Vagina (tissue), 2 donors: ENCODE results near the gene AATK. TPM values are rescaled to one million over a fixed set of nuclear protein-coding genes. Genes with fewer than 3 reads are reported as not detected.

Experiments used
- DNase-seq, 2 donors: peaks; one replicate each; pipeline ENCODE4 v3.0.0-alpha.2; 2017; ENCODE audit errors: extremely low spot score in 2 of 2
- H3K27ac ChIP-seq: fragments of 200-600 bp; sonication (generic); one replicate; pipeline ENCODE4 v1.5.1; 2019
- H3K27me3 ChIP-seq: fragments of 200-600 bp; sonication (generic); one replicate; pipeline ENCODE4 v1.5.1; 2019
- H3K36me3 ChIP-seq, 2 donors: fragments of 200-600 bp; sonication (generic); one replicate each; pipeline ENCODE4 v1.5.1; 2017 to 2019
- H3K4me1 ChIP-seq: fragments of 200-600 bp; sonication (generic); one replicate; pipeline ENCODE4 v1.5.1; 2019
- H3K4me3 ChIP-seq, 2 donors: fragments of 200-600 bp; sonication (generic); 1 replicate in 1 of 2; 2 replicates in 1 of 2; pipeline ENCODE4 v1.5.1; 2016 to 2019
- H3K9me3 ChIP-seq: fragments of 200-600 bp; sonication (generic); one replicate; pipeline ENCODE4 v1.5.1; 2019
- CTCF ChIP-seq, 3 experiments: fragments of 450-650 bp in 2 of 3; fragments of 200-600 bp in 1 of 3; sonication (generic) in 1 of 3; IDR thresholded peaks; one replicate each; pipeline ENCODE4 v1.5.1; 2017 to 2019; ENCODE audit warnings: antibody characterized with exemption in 3 of 3, mild to moderate bottlenecking in 2 of 3, moderate library complexity in 2 of 3
- POLR2A ChIP-seq, 2 donors: fragments of 450-650 bp; IDR thresholded peaks; one replicate each; pipeline ENCODE4 v1.6.1; 2017; ENCODE audit warnings: antibody characterized with exemption in 2 of 2, mild to moderate bottlenecking in 2 of 2, moderate library complexity in 2 of 2
- POLR2AphosphoS5 ChIP-seq, 2 donors: sonication (generic); formaldehyde crosslinking; IDR thresholded peaks; one replicate each; pipeline ENCODE4 v1.9.0; 2017; ENCODE audit warnings: antibody characterized with exemption in 2 of 2, mild to moderate bottlenecking in 2 of 2, low read depth in 1 of 2; ENCODE audit not compliant: insufficient read depth in 1 of 2
- intact Hi-C: fragments of 100-400 bp; cut with DNase I; formaldehyde crosslinking; loops from one replicate; pipeline ENCODE4 v1.15.1; 2023
- total RNA-seq: library from RNA; depleted of rRNA; stranded (reverse); fragments of >200 nt; gene quantifications from one replicate; pipeline ENCODE4 v1.2.3, GENCODE V29; 2016

Gene AATK
- total RNA-seq, 1 donor from 2014 or later, result 6.4 TPM

DNA sequence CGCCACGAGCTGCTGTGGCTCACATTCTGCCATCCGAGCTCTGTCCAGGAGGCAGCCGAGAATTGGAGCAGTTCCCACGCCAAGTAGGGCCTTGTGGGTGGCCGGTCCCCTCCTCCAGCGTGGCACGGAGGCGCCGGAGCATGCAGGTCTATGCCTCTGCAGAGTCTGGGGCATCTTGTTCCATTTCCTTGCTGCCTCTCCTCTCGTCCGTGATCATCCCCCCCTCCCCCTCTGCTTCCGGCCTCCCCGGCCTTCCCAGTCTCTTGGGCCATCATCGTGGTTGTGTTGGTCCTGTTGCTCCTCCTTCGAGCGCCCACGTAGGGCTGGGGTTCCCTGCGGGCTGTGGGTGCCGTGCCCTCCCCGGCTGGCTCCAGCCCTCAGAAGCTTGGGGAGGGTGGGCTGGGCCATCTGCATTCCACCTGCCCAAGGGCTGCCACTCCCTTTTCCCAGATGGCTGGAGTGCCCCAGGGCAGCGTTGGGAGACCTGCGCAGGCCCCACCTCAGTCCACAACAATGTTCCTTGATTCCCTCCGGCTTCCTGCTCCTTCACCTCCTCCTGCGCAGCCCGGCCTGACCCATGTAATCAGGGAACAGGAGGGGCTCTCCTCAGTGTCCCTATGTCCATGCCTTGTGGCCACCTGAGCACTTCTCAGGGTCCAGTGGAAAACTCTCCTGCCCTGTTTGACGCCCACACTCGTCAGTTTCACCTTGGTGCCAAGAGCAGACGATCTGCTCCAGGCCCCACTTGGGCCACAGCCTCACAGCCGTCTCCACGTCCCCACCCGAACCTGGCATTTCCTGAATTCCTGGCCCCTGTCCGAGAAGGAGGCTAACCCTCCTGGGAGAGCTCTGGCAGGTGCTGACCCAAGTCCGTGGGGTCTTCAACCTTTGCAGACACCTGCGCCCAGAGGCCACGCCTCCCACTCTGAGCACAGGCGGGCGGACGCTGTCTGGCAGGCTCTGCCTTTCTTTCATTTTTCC lies 94.0 kb downstream of the AATK start:
- Histone ChIP-seq H3K4me1 (peaks cover 30% of the 10 kb centered on the region), H3K27me3 (no peaks in the 10 kb centered on the region), H3K4me3 (no peak overlapping the region), H3K36me3 (no peaks in the 10 kb centered on the region), H3K27ac (no peak overlapping the region), H3K9me3 (no peaks in the 10 kb centered on the region)
- intact Hi-C loops, result no loop called here
- no peak for DNase-seq
- no peak for TF ChIP-seq POLR2AphosphoS5 (IDR thresholded peaks at IDR 0.05; ENCODE audit: insufficient read depth in 1 of 2, low read depth in 1 of 2)
- TF ChIP-seq CTCF (IDR thresholded peaks at IDR 0.05), result no peak
- no peak for TF ChIP-seq POLR2A (IDR thresholded peaks at IDR 0.05)

DNA sequence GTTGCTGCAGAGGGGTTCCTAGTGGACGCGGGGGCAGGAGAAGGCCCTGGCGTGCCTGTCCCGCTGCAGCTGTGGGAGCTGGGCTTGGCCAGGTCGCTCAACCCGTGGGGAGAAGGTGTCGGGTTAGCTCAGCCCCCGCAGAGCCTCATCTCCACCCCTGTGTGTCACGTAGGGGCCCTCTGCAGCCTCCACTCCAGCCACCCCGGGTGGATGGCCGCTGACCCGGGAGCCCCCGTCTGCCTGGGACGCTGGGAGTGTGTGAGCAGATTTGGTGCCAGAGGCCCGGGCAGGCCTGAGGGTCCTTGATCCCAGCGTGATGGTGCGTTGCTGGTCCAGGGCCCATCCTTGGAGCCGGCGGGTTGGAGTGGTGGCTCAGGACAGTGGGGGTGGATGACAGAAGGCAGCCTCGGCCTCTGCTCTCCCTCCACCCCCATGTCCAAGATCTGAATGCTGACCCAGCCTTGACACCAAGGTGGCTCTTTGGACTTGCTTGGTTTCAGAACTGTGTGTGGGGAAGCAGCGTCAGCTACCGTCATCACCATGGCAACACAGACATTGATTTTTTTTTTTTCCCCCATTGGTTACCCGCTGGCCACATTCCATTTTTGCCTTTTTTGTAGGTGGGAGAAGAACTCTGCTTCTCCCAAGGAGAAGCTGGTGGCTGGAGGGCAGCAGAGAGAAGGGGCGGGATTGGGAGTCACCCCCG lies 95.3 kb downstream of the AATK start:
- DNase-seq, result no peak
- Histone ChIP-seq H3K4me3 (no peak overlapping the region), H3K9me3 (no peaks in the 10 kb centered on the region), H3K27me3 (no peaks in the 10 kb centered on the region), H3K36me3 (no peaks in the 10 kb centered on the region), H3K27ac (no peak overlapping the region), H3K4me1 (peaks cover 40% of the 10 kb centered on the region)
- intact Hi-C loops, result no loop called here
- no peak for TF ChIP-seq POLR2A (IDR thresholded peaks at IDR 0.05)
- TF ChIP-seq CTCF (IDR thresholded peaks at IDR 0.05), result no peak
- no peak for TF ChIP-seq POLR2AphosphoS5 (IDR thresholded peaks at IDR 0.05; ENCODE audit: insufficient read depth in 1 of 2, low read depth in 1 of 2)

- TF ChIP-seq POLR2A (IDR thresholded peaks at IDR 0.05) (no peak), CTCF (IDR thresholded peaks at IDR 0.05) (no peak), POLR2AphosphoS5 (IDR thresholded peaks at IDR 0.05; ENCODE audit: insufficient read depth in 1 of 2, low read depth in 1 of 2) (no peak)
Observed at GRCh38 chr17:81069135-81069645, 96.8 kb downstream of the AATK start.

DNA sequence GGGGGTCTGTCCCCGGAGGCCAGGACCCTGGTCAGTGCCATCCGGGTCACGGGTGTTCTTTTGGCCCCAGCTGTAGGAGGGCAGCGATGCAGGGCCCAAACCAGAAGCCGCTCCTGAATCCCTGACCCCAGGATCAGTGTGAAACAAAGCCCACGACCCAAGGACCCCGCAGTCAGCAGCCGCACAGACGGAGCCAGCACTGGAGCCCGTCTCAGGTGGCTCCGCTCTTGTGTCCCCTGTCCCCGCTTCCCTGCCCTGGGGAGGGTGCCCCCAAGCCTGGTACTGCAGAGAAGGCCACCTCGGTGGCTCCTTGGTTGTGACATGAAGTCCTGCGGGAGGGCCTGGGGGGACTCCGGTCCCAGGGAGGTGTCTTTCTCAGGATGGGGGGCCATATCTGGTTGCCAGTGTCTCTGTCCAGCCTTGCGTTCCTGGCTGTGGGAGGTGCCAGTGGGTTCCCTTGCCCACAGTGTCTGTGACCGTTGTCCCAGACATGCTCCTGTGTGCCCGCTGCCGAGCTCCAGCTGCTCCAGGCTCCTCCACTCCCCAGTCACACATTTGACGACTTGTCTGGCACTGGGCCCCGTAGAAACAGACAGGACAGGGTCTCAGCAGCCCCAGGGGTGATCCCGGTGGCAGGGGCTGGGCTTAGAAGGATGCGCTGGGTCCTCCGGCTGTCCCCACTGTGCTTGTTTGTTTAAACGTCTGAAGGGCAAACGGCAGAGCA lies 97.4 kb downstream of the AATK start:
- Histone ChIP-seq H3K9me3 (no peaks in the 10 kb centered on the region), H3K4me3 (no peak overlapping the region), H3K27ac (no peak overlapping the region), H3K4me1 (peaks cover 44% of the 10 kb centered on the region), H3K27me3 (no peaks in the 10 kb centered on the region), H3K36me3 (no peaks in the 10 kb centered on the region)
- no peak for DNase-seq
- no peak for TF ChIP-seq POLR2AphosphoS5 (IDR thresholded peaks at IDR 0.05; ENCODE audit: insufficient read depth in 1 of 2, low read depth in 1 of 2)
- TF ChIP-seq POLR2A (IDR thresholded peaks at IDR 0.05), result no peak
- no peak for TF ChIP-seq CTCF (IDR thresholded peaks at IDR 0.05)
- intact Hi-C loops, result no loop called here

More at GRCh38 chr17:81069135-81069645, 96.8 kb downstream of the AATK start:
- intact Hi-C loops, result no loop called here
- Histone ChIP-seq H3K27me3 (no peaks in the 10 kb centered on the region), H3K9me3 (no peaks in the 10 kb centered on the region), H3K36me3 (no peaks in the 10 kb centered on the region), H3K4me1 (peaks cover 39% of the 10 kb centered on the region), H3K4me3 (no peak overlapping the region), H3K27ac (no peak overlapping the region)
- DNase-seq, result no peak
